Left ventricle myocardium inferior (tissue), 1 donor: ENCODE results near the gene GPATCH2L. TPM values are rescaled to one million over a fixed set of nuclear protein-coding genes. Genes with fewer than 3 reads are reported as not detected.
A peak's percentile ranks its signal among the peaks of the same experiment; 100 is the strongest.

Experiments
- DNase-seq: peaks from one replicate; pipeline ENCODE4 v3.0.0-alpha.2; 2020
- H3K27ac ChIP-seq: fragments of 200-600 bp; replicated peaks from 2 replicates; pipeline ENCODE4 v1.8.0; 2021
- H3K27me3 ChIP-seq: fragments of 200-600 bp; 2 replicates; pipeline ENCODE4 v1.8.0; 2021; ENCODE audit warnings: low read depth
- H3K36me3 ChIP-seq: fragments of 200-600 bp; 2 replicates; pipeline ENCODE4 v1.8.0; 2021
- H3K4me1 ChIP-seq: fragments of 200-600 bp; 2 replicates; pipeline ENCODE4 v1.8.0; 2021
- H3K4me3 ChIP-seq: fragments of 200-600 bp; 2 replicates; pipeline ENCODE4 v1.8.0; 2021; ENCODE audit warnings: mild to moderate bottlenecking, moderate library complexity
- H3K9me3 ChIP-seq: fragments of 200-600 bp; replicated peaks from 2 replicates; pipeline ENCODE4 v1.8.0; 2021
- CTCF ChIP-seq: fragments of 200-600 bp; IDR thresholded peaks from 2 replicates; pipeline ENCODE4 v1.8.0; 2021; ENCODE audit warnings: antibody characterized with exemption, mild to moderate bottlenecking, borderline replicate concordance
- intact Hi-C: fragments of 100-400 bp; cut with micrococcal nuclease; formaldehyde crosslinking; loops from one replicate; pipeline ENCODE4 v1.11.0; 2022
- total RNA-seq: library from RNA; stranded (reverse); fragmentation: NEBNext Ultra II Directional; extraction: Animal tissue kit (Norgen Biotek cat#: 25700); gene quantifications from one replicate; pipeline ENCODE4 v1.2.1, GENCODE V29; 2021
- donor health status: DM: no; HTN: yes; CAD: no; lungs with severe emphysema.

The GPATCH2L gene
- total RNA-seq, 1 donor from 2014 or later = 26.5 TPM

- no peaks in the 10 kb centered on the region for H3K4me1 ChIP-seq
- H3K36me3 ChIP-seq = no peaks in the 10 kb centered on the region
- no peak for DNase-seq
- no peak for TF ChIP-seq CTCF
- peaks cover 97% of the 10 kb centered on the region for H3K27me3 ChIP-seq
- no peak overlapping the region for H3K4me3 ChIP-seq
- intact Hi-C loops = no loop called here
- no peak overlapping the region for H3K27ac ChIP-seq
- H3K9me3 ChIP-seq = no peaks in the 10 kb centered on the region
Observed at GRCh38 chr14:76133103-76133502, 18.6 kb upstream of the GPATCH2L start.

GRCh38 chr14:76134231-76134630 is 17.5 kb upstream of the GPATCH2L start:
- no peak for TF ChIP-seq CTCF
- Histone ChIP-seq H3K4me3 (no peak overlapping the region), H3K27ac (no peak overlapping the region), H3K9me3 (no peaks in the 10 kb centered on the region), H3K4me1 (peaks cover 11% of the 10 kb centered on the region), H3K27me3 (peaks cover 99% of the 10 kb centered on the region), H3K36me3 (no peaks in the 10 kb centered on the region)
- intact Hi-C loops = no loop called here
- no peak for DNase-seq

GRCh38 chr14:76135722-76136121 is 16.0 kb upstream of the GPATCH2L start:
- no peak for DNase-seq
- Histone ChIP-seq H3K27me3 (peaks cover 99% of the 10 kb centered on the region), H3K4me3 (no peak overlapping the region), H3K4me1 (peaks cover 11% of the 10 kb centered on the region), H3K27ac (no peak overlapping the region), H3K9me3 (no peaks in the 10 kb centered on the region), H3K36me3 (no peaks in the 10 kb centered on the region)
- intact Hi-C loops = no loop called here
- TF ChIP-seq CTCF = no peak

GRCh38 chr14:76136476-76137110 is 15.1 kb upstream of the GPATCH2L start:
- Histone ChIP-seq H3K4me3 (no peak overlapping the region), H3K36me3 (no peaks in the 10 kb centered on the region), H3K27me3 (peaks cover 99% of the 10 kb centered on the region), H3K27ac (no peak overlapping the region), H3K4me1 (peaks cover 11% of the 10 kb centered on the region), H3K9me3 (no peaks in the 10 kb centered on the region)
- TF ChIP-seq CTCF = no peak
- intact Hi-C loops = no loop called here
- DNase-seq = no peak

GRCh38 chr14:76138119-76138757 is 13.5 kb upstream of the GPATCH2L start:
- H3K27me3 ChIP-seq = peaks cover 97% of the 10 kb centered on the region
- DNase-seq = no peak
- peak overlapping the region; percentile 59 for H3K4me3 ChIP-seq

More at GRCh38 chr14:76138119-76138757, 13.5 kb upstream of the GPATCH2L start:
- intact Hi-C loops = no loop called here
- TF ChIP-seq CTCF = no peak
- H3K4me1 ChIP-seq = peaks cover 11% of the 10 kb centered on the region
- no peak overlapping the region for H3K27ac ChIP-seq
- H3K36me3 ChIP-seq = no peaks in the 10 kb centered on the region
- peaks cover 12% of the 10 kb centered on the region for H3K9me3 ChIP-seq
